Loucy (cell line): ENCODE results near the gene HES5.

ENCODE experiments used
- H2AFZ ChIP-seq: fragments of 200-600 bp; sonication (generic); 2 replicates; pipeline ENCODE4 v1.6.0; 2016; ENCODE audit warnings: antibody characterized with exemption, mild to moderate bottlenecking, low read length, moderate library complexity
- H3F3A ChIP-seq: fragments of 200-600 bp; 2 replicates; pipeline ENCODE4 v1.6.0; 2016; ENCODE audit warnings: antibody characterized with exemption, low read depth, mild to moderate bottlenecking
- H3K27me3 ChIP-seq: fragments of 200-600 bp; sonication (generic); 2 replicates; pipeline ENCODE4 v1.6.1; 2014; ENCODE audit warnings: low read length, mild to moderate bottlenecking; ENCODE audit not compliant: insufficient read depth, poor library complexity, severe bottlenecking
- H3K36me3 ChIP-seq: fragments of 200-600 bp; sonication (generic); 2 replicates; pipeline ENCODE4 v1.6.1; 2016; ENCODE audit warnings: low read length; ENCODE audit not compliant: insufficient read depth
- H3K4me1 ChIP-seq: fragments of 200-600 bp; sonication (generic); 2 replicates; pipeline ENCODE4 v1.5.1; 2014; ENCODE audit warnings: low read length, mild to moderate bottlenecking; ENCODE audit not compliant: insufficient read depth, poor library complexity, severe bottlenecking
- H3K4me2 ChIP-seq: fragments of 200-600 bp; sonication (generic); 2 replicates; pipeline ENCODE4 v1.6.0; 2014; ENCODE audit warnings: antibody characterized with exemption, low read length, low read depth, mild to moderate bottlenecking; ENCODE audit not compliant: poor library complexity, severe bottlenecking
- H3K4me3 ChIP-seq: fragments of 200-600 bp; sonication (generic); 2 replicates; pipeline ENCODE4 v1.5.1; 2014; ENCODE audit warnings: low read length, mild to moderate bottlenecking, mixed read lengths; ENCODE audit not compliant: poor library complexity, severe bottlenecking
- H3K79me2 ChIP-seq: fragments of 200-600 bp; sonication (generic); 2 replicates; pipeline ENCODE4 v1.6.1; 2014; ENCODE audit warnings: low read length; ENCODE audit not compliant: insufficient read depth
- H3K9ac ChIP-seq: fragments of 200-600 bp; sonication (generic); 2 replicates; pipeline ENCODE4 v1.6.0; 2014; ENCODE audit warnings: mild to moderate bottlenecking, low read depth, low read length, moderate library complexity; ENCODE audit not compliant: poor library complexity, severe bottlenecking
- H3K9me2 ChIP-seq: fragments of 200-600 bp; sonication (generic); replicated peaks from 2 replicates; pipeline ENCODE4 v1.6.1; 2016; ENCODE audit warnings: low read depth, low read length, mixed read lengths
- H3K9me3 ChIP-seq: fragments of 200-600 bp; sonication (generic); 2 replicates; pipeline ENCODE4 v1.6.1; 2014; ENCODE audit warnings: mild to moderate bottlenecking, antibody characterized with exemption, low read length, low read depth; ENCODE audit not compliant: insufficient read depth
- H4K20me1 ChIP-seq: fragments of 200-600 bp; sonication (generic); 2 replicates; pipeline ENCODE4 v1.6.0; 2014; ENCODE audit warnings: antibody characterized with exemption, low read length, mild to moderate bottlenecking; ENCODE audit not compliant: insufficient read depth, poor library complexity, severe bottlenecking
- CTCF ChIP-seq: fragments of 200-600 bp; sonication (generic); conservative IDR thresholded peaks from 2 replicates; pipeline ENCODE4 v1.5.1; 2014; ENCODE audit warnings: mild to moderate bottlenecking, antibody characterized with exemption, low read length
- EZH2phosphoT487 ChIP-seq: fragments of 200-600 bp; IDR thresholded peaks from 2 replicates; pipeline ENCODE4 v1.6.1; 2018; ENCODE audit warnings: antibody characterized with exemption, mild to moderate bottlenecking, moderate library complexity, borderline replicate concordance

HES5 gene

GRCh38 chr1:2508180-2508579 is 21.9 kb downstream of the HES5 start:
- no peaks in the 10 kb centered on the region for H4K20me1 ChIP-seq
- H2AFZ ChIP-seq: no peak overlapping the region
- no peaks in the 10 kb centered on the region for H3K4me1 ChIP-seq
- no peaks in the 10 kb centered on the region for H3F3A ChIP-seq
- no peaks in the 10 kb centered on the region for H3K9me3 ChIP-seq
- H3K79me2 ChIP-seq: no peaks in the 10 kb centered on the region
- no peaks in the 10 kb centered on the region for H3K27me3 ChIP-seq
- H3K9me2 ChIP-seq: no peaks in the 10 kb centered on the region
- TF ChIP-seq CTCF: no peak
- no peak for TF ChIP-seq EZH2phosphoT487
- no peak overlapping the region for H3K9ac ChIP-seq
- no peak overlapping the region for H3K4me3 ChIP-seq
- H3K4me2 ChIP-seq: no peak overlapping the region
- H3K36me3 ChIP-seq: peaks cover 33% of the 10 kb centered on the region; the same call in 1 of the 2 replicates

- Histone ChIP-seq H3K4me3 (no peak overlapping the region), H4K20me1 (no peaks in the 10 kb centered on the region), H3K9ac (no peak overlapping the region), H2AFZ (no peak overlapping the region), H3K9me2 (no peaks in the 10 kb centered on the region), H3K36me3 (peaks cover 33% of the 10 kb centered on the region; the same call in 1 of the 2 replicates), H3F3A (no peaks in the 10 kb centered on the region), H3K27me3 (no peaks in the 10 kb centered on the region), H3K4me2 (no peak overlapping the region), H3K9me3 (no peaks in the 10 kb centered on the region), H3K79me2 (no peaks in the 10 kb centered on the region), H3K4me1 (no peaks in the 10 kb centered on the region)
- no peak for TF ChIP-seq EZH2phosphoT487
- TF ChIP-seq CTCF: no peak
Observed at GRCh38 chr1:2507744-2508155, 22.3 kb downstream of the HES5 start.

- Histone ChIP-seq H3F3A (no peaks in the 10 kb centered on the region), H2AFZ (no peak overlapping the region), H3K9me3 (no peaks in the 10 kb centered on the region), H3K4me3 (no peak overlapping the region), H3K36me3 (peaks cover 30% of the 10 kb centered on the region; the same call in 1 of the 2 replicates), H3K79me2 (no peaks in the 10 kb centered on the region), H3K4me2 (no peak overlapping the region), H3K9me2 (no peaks in the 10 kb centered on the region), H4K20me1 (no peaks in the 10 kb centered on the region), H3K27me3 (no peaks in the 10 kb centered on the region), H3K9ac (no peak overlapping the region), H3K4me1 (no peaks in the 10 kb centered on the region)
- no peak for TF ChIP-seq CTCF
- TF ChIP-seq EZH2phosphoT487: no peak
Observed at GRCh38 chr1:2506901-2507565, 23.0 kb downstream of the HES5 start.
